Hepatocyte (in vitro differentiated cells): Measurements from ENCODE around the gene DALRD3.

Experiments used
- CTCF ChIP-seq: fragments of 200-600 bp; sonication (generic); IDR thresholded peaks from 2 replicates; pipeline ENCODE4 v1.5.1; 2016; ENCODE audit warnings: antibody characterized with exemption, mild to moderate bottlenecking; ENCODE audit not compliant: poor library complexity
- EZH2 ChIP-seq: fragments of 200-600 bp; sonication (generic); IDR thresholded peaks from 2 replicates; pipeline ENCODE4 v1.6.1; 2016; ENCODE audit warnings: antibody characterized with exemption, mild to moderate bottlenecking, borderline replicate concordance
- EZH2phosphoT487 ChIP-seq: fragments of 200-600 bp; sonication (generic); IDR thresholded peaks from one replicate; pipeline ENCODE4 v1.6.1; 2018; ENCODE audit warnings: antibody characterized with exemption, mild to moderate bottlenecking, low read depth, moderate library complexity; ENCODE audit not compliant: unreplicated experiment, severe bottlenecking

- TF ChIP-seq CTCF = no peak
- no peak for TF ChIP-seq EZH2phosphoT487
- no peak for TF ChIP-seq EZH2
These were observed 9.9 kb upstream of the DALRD3 start for GRCh38 chr3:49028298-49028672.
